OCI-LY3 (cell line): ENCODE measurements around the gene EDAR.

ENCODE experiments used
- CTCF ChIP-seq: fragments of 200-600, 300-600 bp; sonication (generic); IDR thresholded peaks from 2 replicates; pipeline ENCODE4 v1.5.1; 2014; ENCODE audit warnings: antibody characterized with exemption, low read length, low read depth
- EZH2phosphoT487 ChIP-seq: fragments of 200-600 bp; shearing (Covaris generic); IDR thresholded peaks from 2 replicates; pipeline ENCODE4 v1.6.1; 2018; ENCODE audit warnings: antibody characterized with exemption, mixed run types, low read depth

DNA sequence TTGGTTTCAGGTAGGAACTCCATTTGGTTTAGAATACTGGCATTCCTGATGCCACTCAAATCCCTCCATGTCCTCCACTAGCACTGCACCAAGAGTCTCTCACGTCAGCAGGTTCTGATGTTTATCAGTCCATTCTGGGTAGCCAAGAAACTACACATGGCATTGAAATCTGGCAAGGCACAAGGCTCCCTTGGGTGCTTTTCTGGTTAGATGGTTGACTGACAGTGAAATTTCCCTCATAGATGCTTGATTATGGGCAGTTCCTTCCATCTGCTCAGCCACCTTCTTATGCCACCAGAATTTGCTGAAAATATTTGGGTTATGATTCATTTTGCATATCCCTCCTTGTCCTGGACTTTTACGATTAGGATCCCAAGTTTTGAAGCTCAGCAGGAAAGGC is 32.6 kb downstream of the EDAR start:
- TF ChIP-seq EZH2phosphoT487 (no peak), CTCF (no peak)
